ENCODE results near the gene FASN. TPM values are rescaled to one million over a fixed set of nuclear protein-coding genes. Genes with fewer than 3 reads are reported as not detected.

FASN gene
- total and polyA plus RNA-seq, 2 of the 13 experiments (the other 11 are each of a cell fraction or from before 2014, with no cell fraction given): 51.7 to 101 TPM

DNA sequence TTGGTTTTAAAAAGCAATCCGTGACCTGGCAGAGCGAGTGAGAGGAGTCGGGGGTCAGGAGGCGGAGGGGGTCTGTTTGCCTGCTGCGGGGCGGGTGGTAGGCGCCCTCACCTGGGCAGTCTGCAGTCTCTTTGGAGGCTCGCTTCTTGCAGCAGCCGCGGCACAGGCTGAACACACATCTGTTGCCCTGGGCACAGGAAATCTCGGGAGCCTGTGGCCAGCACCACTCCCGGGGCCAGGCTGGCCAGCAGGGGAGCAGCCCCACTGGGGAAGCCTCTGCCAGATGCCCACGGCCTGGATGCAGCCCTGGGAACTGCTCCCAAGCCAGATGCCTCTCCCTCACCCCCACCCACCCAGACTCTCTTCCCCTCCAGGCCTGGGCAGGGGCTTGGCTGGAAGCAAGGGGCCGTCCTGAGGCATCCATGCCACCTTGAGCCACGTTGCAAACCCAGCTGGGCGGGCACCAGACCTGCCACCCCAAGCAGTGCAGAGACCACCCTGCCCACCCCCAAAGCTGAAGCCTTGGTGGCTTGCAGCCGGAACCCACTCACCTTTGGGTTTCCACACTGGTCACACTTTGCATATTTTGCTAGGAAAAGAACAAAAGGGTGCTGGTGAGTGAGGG is 39.7 kb downstream of the FASN start (continued):
- TF ChIP-seq, protein P1, sequence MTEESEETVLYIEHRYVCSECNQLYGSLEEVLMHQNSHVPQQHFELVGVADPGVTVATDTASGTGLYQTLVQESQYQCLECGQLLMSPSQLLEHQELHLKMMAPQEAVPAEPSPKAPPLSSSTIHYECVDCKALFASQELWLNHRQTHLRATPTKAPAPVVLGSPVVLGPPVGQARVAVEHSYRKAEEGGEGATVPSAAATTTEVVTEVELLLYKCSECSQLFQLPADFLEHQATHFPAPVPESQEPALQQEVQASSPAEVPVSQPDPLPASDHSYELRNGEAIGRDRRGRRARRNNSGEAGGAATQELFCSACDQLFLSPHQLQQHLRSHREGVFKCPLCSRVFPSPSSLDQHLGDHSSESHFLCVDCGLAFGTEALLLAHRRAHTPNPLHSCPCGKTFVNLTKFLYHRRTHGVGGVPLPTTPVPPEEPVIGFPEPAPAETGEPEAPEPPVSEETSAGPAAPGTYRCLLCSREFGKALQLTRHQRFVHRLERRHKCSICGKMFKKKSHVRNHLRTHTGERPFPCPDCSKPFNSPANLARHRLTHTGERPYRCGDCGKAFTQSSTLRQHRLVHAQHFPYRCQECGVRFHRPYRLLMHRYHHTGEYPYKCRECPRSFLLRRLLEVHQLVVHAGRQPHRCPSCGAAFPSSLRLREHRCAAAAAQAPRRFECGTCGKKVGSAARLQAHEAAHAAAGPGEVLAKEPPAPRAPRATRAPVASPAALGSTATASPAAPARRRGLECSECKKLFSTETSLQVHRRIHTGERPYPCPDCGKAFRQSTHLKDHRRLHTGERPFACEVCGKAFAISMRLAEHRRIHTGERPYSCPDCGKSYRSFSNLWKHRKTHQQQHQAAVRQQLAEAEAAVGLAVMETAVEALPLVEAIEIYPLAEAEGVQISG (CRISPR knock-in tag; IDR thresholded peaks at IDR 0.05): peak; percentile 16; the same call in 1 of the 2 replicates
- TF ChIP-seq ZNF253 (CRISPR knock-in tag; IDR thresholded peaks at IDR 0.05; ENCODE audit: borderline replicate concordance): no peak
- TF ChIP-seq, protein P2, sequence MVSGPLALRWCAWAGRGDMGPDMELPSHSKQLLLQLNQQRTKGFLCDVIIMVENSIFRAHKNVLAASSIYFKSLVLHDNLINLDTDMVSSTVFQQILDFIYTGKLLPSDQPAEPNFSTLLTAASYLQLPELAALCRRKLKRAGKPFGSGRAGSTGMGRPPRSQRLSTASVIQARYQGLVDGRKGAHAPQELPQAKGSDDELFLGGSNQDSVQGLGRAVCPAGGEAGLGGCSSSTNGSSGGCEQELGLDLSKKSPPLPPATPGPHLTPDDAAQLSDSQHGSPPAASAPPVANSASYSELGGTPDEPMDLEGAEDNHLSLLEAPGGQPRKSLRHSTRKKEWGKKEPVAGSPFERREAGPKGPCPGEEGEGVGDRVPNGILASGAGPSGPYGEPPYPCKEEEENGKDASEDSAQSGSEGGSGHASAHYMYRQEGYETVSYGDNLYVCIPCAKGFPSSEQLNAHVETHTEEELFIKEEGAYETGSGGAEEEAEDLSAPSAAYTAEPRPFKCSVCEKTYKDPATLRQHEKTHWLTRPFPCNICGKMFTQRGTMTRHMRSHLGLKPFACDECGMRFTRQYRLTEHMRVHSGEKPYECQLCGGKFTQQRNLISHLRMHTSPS (CRISPR knock-in tag; IDR thresholded peaks at IDR 0.05; ENCODE audit: low read depth): 0 out of 2 replicates have a peak, but pooled peaks have one; percentile 35
- TF ChIP-seq NRL (CRISPR knock-in tag; IDR thresholded peaks at IDR 0.05; ENCODE audit: borderline replicate concordance): no peak
- TF ChIP-seq ETV5 (CRISPR knock-in tag; IDR thresholded peaks at IDR 0.05; ENCODE audit: borderline replicate concordance): no peak
- 0 out of 2 replicates have a peak, but pooled peaks have one; percentile 18 for TF ChIP-seq ZNF33B (CRISPR knock-in tag; IDR thresholded peaks at IDR 0.05)
- TF ChIP-seq ATAD3A (CRISPR knock-in tag; IDR thresholded peaks at IDR 0.05): no peak
- no peak for TF ChIP-seq SNRNP70 (IDR thresholded peaks at IDR 0.05; ENCODE audit: low read depth, low read length)
- no peak for TF ChIP-seq ZNF232 (CRISPR knock-in tag; IDR thresholded peaks at IDR 0.05; ENCODE audit: borderline replicate concordance)

Measured in HepG2 (cell line).